HepG2 (cell line): ENCODE results near the gene TMEM182. TPM values are rescaled to one million over a fixed set of nuclear protein-coding genes. Genes with fewer than 3 reads are reported as not detected.

Experiments used
- ATAC-seq: fragments of 200-7000 bp; cut with Tn5 transposase; 3 replicates; pipeline ENCODE4 v1.9.1; 2020; ENCODE audit warnings: mild to moderate bottlenecking, moderate library complexity
- BruUV-seq: library from RNA; stranded (reverse); fragments of 400-500 nt; replicated peaks from 2 replicates; lab custom pipeline; 2021; lab: Mats Ljungman, UMichigan
- CTCF ChIA-PET: fragments of 300-600 bp; formaldehyde crosslinking; extraction: SDS; loops from one replicate; lab custom pipeline; 2021; ENCODE audit warnings: low total read pairs, inconsistent platforms, low intra/inter-chr PET ratio; lab: Yijun Ruan, JAX
- POLR2A ChIA-PET: fragments of 350-600 bp; sonication (Branson Sonifier 250); formaldehyde crosslinking; loops from one replicate; lab custom pipeline; 2020; ENCODE audit warnings: antibody characterized with exemption, inconsistent platforms; lab: Yijun Ruan, JAX
- DNase-seq: peaks from one replicate; pipeline ENCODE4 v3.0.0-alpha.2; 2015; ENCODE audit warnings: low spot score
- FAIRE-seq: peaks from 3 replicates; lab custom pipeline; 2011; peaks lifted over from hg19 to GRCh38; lab: Jason Lieb, UNC
- H2AFZ ChIP-seq: one replicate; pipeline ENCODE4 v1.6.1; 2011; ENCODE audit warnings: low read length, inconsistent platforms
- H3K27ac ChIP-seq: fragments of 300-600 bp; 3 replicates; pipeline ENCODE4 v1.8.0; 2011; ENCODE audit warnings: mixed run types, mild to moderate bottlenecking, mixed read lengths, low read length, inconsistent platforms; ENCODE audit not compliant: insufficient read depth; ENCODE audit errors: extremely low read length
- H3K27me3 ChIP-seq, 2 experiments: fragments of 200-600 bp in 1 of 2; 2 replicates in 1 of 2; 3 replicates in 1 of 2; pipeline versions ENCODE4 v1.6.0 to v1.8.0; 2011; ENCODE audit warnings: low read length in 2 of 2, mild to moderate bottlenecking in 2 of 2, moderate library complexity in 2 of 2, inconsistent platforms in 1 of 2; ENCODE audit not compliant: insufficient read depth in 2 of 2, control insufficient read depth in 1 of 2
- H3K36me3 ChIP-seq, 2 experiments: fragments of 200-600 bp in 1 of 2; replicated peaks in 1 of 2; 2 replicates in 1 of 2; 3 replicates in 1 of 2; pipeline versions ENCODE4 v1.5.1 to v1.8.0; 2011; ENCODE audit warnings: low read length in 2 of 2, inconsistent platforms in 1 of 2; ENCODE audit not compliant: insufficient read depth in 2 of 2, control insufficient read depth in 1 of 2
- H3K4me1 ChIP-seq: 2 replicates; pipeline ENCODE4 v1.5.1; 2012; ENCODE audit warnings: low read length, inconsistent platforms; ENCODE audit not compliant: insufficient read depth
- H3K4me2 ChIP-seq: 2 replicates; pipeline ENCODE4 v1.6.0; 2011; ENCODE audit warnings: low read depth, low read length, inconsistent platforms
- H3K4me3 ChIP-seq, 3 experiments: fragments of 200-600 bp in 1 of 3; sonication (generic), shearing (Covaris generic) in 1 of 3; replicated peaks in 1 of 3; 2 replicates each; pipeline ENCODE4 v1.5.1; 2011 to 2016; ENCODE audit warnings: low read length in 3 of 3, inconsistent platforms in 2 of 3, low read depth in 2 of 3, mild to moderate bottlenecking in 2 of 3, control low read depth in 1 of 3, mixed read lengths in 1 of 3; ENCODE audit not compliant: insufficient read depth in 1 of 3
- H3K79me2 ChIP-seq: one replicate; pipeline ENCODE4 v1.6.1; 2011; ENCODE audit warnings: low read length, inconsistent platforms; ENCODE audit not compliant: insufficient read depth
- H3K9ac ChIP-seq: 2 replicates; pipeline ENCODE4 v1.6.0; 2011; ENCODE audit warnings: mild to moderate bottlenecking, low read depth, low read length, inconsistent platforms; ENCODE audit not compliant: insufficient read depth
- H3K9me3 ChIP-seq: 2 replicates; pipeline ENCODE4 v1.5.1; 2012; ENCODE audit warnings: mild to moderate bottlenecking, low read length
- H4K20me1 ChIP-seq: 2 replicates; pipeline ENCODE4 v1.6.0; 2011; ENCODE audit warnings: inconsistent platforms, mild to moderate bottlenecking, low read length, moderate library complexity; ENCODE audit not compliant: insufficient read depth
- AGO1 ChIP-seq: fragments of 200-400 bp; formaldehyde crosslinking; IDR thresholded peaks from 2 replicates; pipeline ENCODE4 v1.6.1; 2017; ENCODE audit warnings: mild to moderate bottlenecking, low read depth, low read length, moderate library complexity; ENCODE audit not compliant: poor library complexity, severe bottlenecking
- AKAP8 ChIP-seq: sonication (generic); formaldehyde crosslinking; IDR thresholded peaks from 2 replicates; pipeline ENCODE4 v1.5.1; 2020; ENCODE audit warnings: mild to moderate bottlenecking, missing genetic modification reagents
- KAT2B ChIP-seq: fragments of 150-350 bp; IDR thresholded peaks from 2 replicates; pipeline ENCODE4 v1.6.1; 2014; ENCODE audit warnings: low read depth, low read length, borderline replicate concordance
- KLF6 ChIP-seq: IDR thresholded peaks from 2 replicates; pipeline ENCODE4 v1.8.0; 2016; ENCODE audit warnings: missing biosample characterization, missing genetic modification reagents
- KMT2A ChIP-seq: sonication (generic); formaldehyde crosslinking; IDR thresholded peaks from 2 replicates; pipeline ENCODE4 v1.4.0; 2020; ENCODE audit warnings: missing genetic modification reagents
- MAZ ChIP-seq, 2 experiments: sonication (generic) in 1 of 2; formaldehyde crosslinking in 1 of 2; IDR thresholded peaks; 2 replicates each; pipeline versions ENCODE4 v1.5.0 to v1.6.1; 2012 to 2020; ENCODE audit warnings: low read depth in 2 of 2, mild to moderate bottlenecking in 2 of 2, borderline replicate concordance in 1 of 2, improper control_type of control experiment in 1 of 2, low read length in 1 of 2, missing genetic modification reagents in 1 of 2, moderate library complexity in 1 of 2
- PLRG1 ChIP-seq: fragments of 450-650 bp; conservative IDR thresholded peaks from 2 replicates; pipeline ENCODE4 v1.6.1; 2016
- REPIN1 ChIP-seq: sonication (generic); formaldehyde crosslinking; IDR thresholded peaks from 2 replicates; pipeline ENCODE4 v1.8.0; 2022; ENCODE audit warnings: missing genetic modification reagents, low read depth, mild to moderate bottlenecking, borderline replicate concordance
- REST ChIP-seq, 2 experiments: IDR thresholded peaks; 2 replicates each; pipeline ENCODE4 v1.6.1; 2011 to 2012; ENCODE audit warnings: low read length in 2 of 2, borderline replicate concordance in 1 of 2, low read depth in 1 of 2, mild to moderate bottlenecking in 1 of 2, moderate library complexity in 1 of 2
- SNAPC2 ChIP-seq: sonication (generic); formaldehyde crosslinking; IDR thresholded peaks from 2 replicates; pipeline ENCODE4 v1.8.1; 2022; ENCODE audit warnings: mild to moderate bottlenecking, missing genetic modification reagents
- TFDP2 ChIP-seq: sonication (generic); formaldehyde crosslinking; IDR thresholded peaks from 2 replicates; pipeline ENCODE4 v1.4.0; 2020; ENCODE audit warnings: missing genetic modification reagents
- ZMYM2 ChIP-seq: sonication (generic); formaldehyde crosslinking; IDR thresholded peaks from 2 replicates; pipeline ENCODE4 v1.8.0; 2022; ENCODE audit warnings: mild to moderate bottlenecking, missing genetic modification reagents
- ZNF503 ChIP-seq: sonication (generic); formaldehyde crosslinking; IDR thresholded peaks from 2 replicates; pipeline ENCODE4 v1.4.0; 2020; ENCODE audit warnings: missing genetic modification reagents
- ZNF607 ChIP-seq: sonication (generic); formaldehyde crosslinking; IDR thresholded peaks from 2 replicates; pipeline ENCODE4 v1.5.1; 2020; ENCODE audit warnings: missing genetic modification reagents, mild to moderate bottlenecking, borderline replicate concordance
- ZXDC ChIP-seq: sonication (generic); formaldehyde crosslinking; IDR thresholded peaks from 2 replicates; pipeline ENCODE4 v1.5.0; 2020; ENCODE audit warnings: mild to moderate bottlenecking, missing genetic modification reagents
- WGBS: methylation state at CpG from one replicate; pipeline ENCODE4 v1.1.6; 2017; ENCODE audit warnings: low lambda C conversion rate; 5-methylcytosine and 5-hydroxymethylcytosine counted together
- in situ Hi-C: cut with HindIII; loops from 2 replicates; pipeline ENCODE4 v1.10.0; 2017; ENCODE audit warnings: low pct_unique_long_range_greater_than_20kb; ENCODE audit not compliant: extremely low pct_ligation_motif_present
- intact Hi-C: fragments of 100-400 bp; cut with micrococcal nuclease; formaldehyde crosslinking; loops from one replicate; pipeline ENCODE4 v1.10.0; 2022; ENCODE audit not compliant: unreplicated experiment
- polyA plus RNA-seq, 8 experiments: library from polyadenylated mRNA; depleted of rRNA in 3 of 8; stranded (reverse) in 7 of 8; unstranded in 1 of 8; fragments of >200 nt; fragmentation: Illumina TruSeq in 4 of 8; extraction: Trizol in 4 of 8; gene quantifications; 2 replicates each; pipeline versions ENCODE4 v1.2.1 to v1.2.3, GENCODE V29; 2011 to 2016; ENCODE audit warnings: low read depth in 4 of 8, missing spikeins in 1 of 8, mixed read lengths in 1 of 8; ENCODE audit not compliant: insufficient read depth in 1 of 8
- total RNA-seq, 5 experiments: library from RNA; depleted of rRNA; stranded (reverse); fragments of >200 nt; fragmentation: Illumina TruSeq; extraction: Trizol; gene quantifications; 2 replicates each; pipeline ENCODE4 v1.2.3, GENCODE V29; 2016; ENCODE audit warnings: low read depth in 1 of 5

TMEM182 gene
- total and polyA plus RNA-seq, 2 of the 13 experiments (the other 11 are each of a cell fraction or from before 2014, with no cell fraction given): 8.7 to 8.9 TPM

- H3K9ac ChIP-seq: no peak overlapping the region
- no peaks in the 10 kb centered on the region for H3K36me3 ChIP-seq
- DNase-seq: peak; percentile 21
- in situ Hi-C loops (no loop called here), intact Hi-C loops (no loop called here)
- no peak for FAIRE-seq
- no peaks in the 10 kb centered on the region for H3K9me3 ChIP-seq
- WGBS: 92% methylated on average over 1 of the region's 1 CpG
- no peaks in the 10 kb centered on the region for H3K27me3 ChIP-seq
- H3K4me2 ChIP-seq: no peak overlapping the region
- no peaks in the 10 kb centered on the region for H3K79me2 ChIP-seq
- ChIA-PET POLR2A (no interaction called here), CTCF (no interaction called here)
- H2AFZ ChIP-seq: no peak overlapping the region
- H3K4me1 ChIP-seq: peaks cover 6% of the 10 kb centered on the region; the same call in 1 of the 2 replicates
- peak; percentile 65; the same call in 2 of the 3 replicates for ATAC-seq
- H4K20me1 ChIP-seq: no peaks in the 10 kb centered on the region
- H3K4me3 ChIP-seq: no peak overlapping the region
- BruUV-seq: no TSS peak
- no peak overlapping the region for H3K27ac ChIP-seq
- TF ChIP-seq AGO1 (no peak), KMT2A (no peak), ZNF503 (CRISPR knock-in tag) (no peak), AKAP8 (CRISPR knock-in tag) (no peak), ZNF607 (CRISPR knock-in tag) (no peak), MAZ (IDR thresholded peaks at IDR 0.05; ENCODE audit: borderline replicate concordance, low read depth, low read length) (no peak), MAZ (CRISPR knock-in tag; IDR thresholded peaks at IDR 0.05; ENCODE audit: low read depth) (no peak), TFDP2 (no peak), SNAPC2 (no peak), ZMYM2 (CRISPR knock-in tag) (no peak), KLF6 (CRISPR knock-in tag) (no peak), ZXDC (no peak), REST (IDR thresholded peaks at IDR 0.05; ENCODE audit: borderline replicate concordance in 1 of 2, low read depth in 1 of 2, low read length in 2 of 2) (no peak), PLRG1 (no peak), REPIN1 (no peak), KAT2B (no peak)
Observed at GRCh38 chr2:102780467-102780866, 18.6 kb downstream of the TMEM182 start.
